22Rv1 (cell line): ENCODE results near the gene VASN.

Source experiments
- H3K27ac ChIP-seq: fragments of 450-650 bp; 2 replicates; pipeline ENCODE4 v1.5.1; 2017
- CTCF ChIP-seq: fragments of 450-650 bp; IDR thresholded peaks from 2 replicates; pipeline ENCODE4 v1.5.1; 2017; ENCODE audit warnings: mild to moderate bottlenecking
- ZFX ChIP-seq: fragments of 450-650 bp; IDR thresholded peaks from 2 replicates; pipeline ENCODE4 v1.6.1; 2017; ENCODE audit warnings: antibody characterized with exemption, borderline replicate concordance

Gene VASN

DNA sequence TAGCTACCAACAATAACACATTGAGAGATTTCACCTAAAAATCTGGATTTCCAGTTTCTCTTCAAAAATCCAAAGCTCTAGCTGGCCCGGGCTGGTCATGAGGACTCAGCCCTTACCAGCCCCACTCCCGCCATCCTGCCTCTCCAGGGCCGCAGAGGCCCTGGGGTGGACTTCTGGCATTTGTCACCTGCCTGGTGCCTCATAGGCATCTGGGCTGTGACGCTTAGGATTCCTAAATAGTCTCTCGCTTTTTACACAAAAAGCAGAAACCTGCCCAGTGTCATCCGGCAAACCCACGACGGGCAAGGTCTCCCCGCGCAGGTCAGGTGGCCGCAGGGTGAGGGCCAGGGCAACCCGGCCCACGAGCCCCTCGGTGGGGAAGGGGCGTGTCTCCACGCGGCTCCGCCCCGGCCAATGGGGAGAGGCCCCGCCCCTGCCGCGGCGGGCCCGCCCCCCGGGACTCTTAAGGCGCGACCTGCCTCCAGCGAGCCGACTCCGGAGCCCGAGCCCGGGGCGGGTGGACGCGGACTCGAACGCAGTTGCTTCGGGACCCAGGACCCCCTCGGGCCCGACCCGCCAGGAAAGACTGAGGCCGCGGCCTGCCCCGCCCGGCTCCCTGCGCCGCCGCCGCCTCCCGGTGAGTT lies at the start of gene VASN:
VASN (plus strand) TSS at position 492 of the 644 bp plus-strand sequence. CDS start 9,030 bp downstream, outside the sequence.
- peak within 1 kb of the TSS; percentile 29; the same call in 1 of the 2 replicates for H3K27ac ChIP-seq

GRCh38 chr16:4322121-4323052 lies 49.3 kb upstream of the VASN start:
- H3K27ac ChIP-seq: no peak overlapping the region
- TF ChIP-seq CTCF (no peak), ZFX (no peak)

More for the DNA sequence above, at the start of gene VASN:
- TF ChIP-seq ZFX: no peak
- TF ChIP-seq CTCF: no peak

GRCh38 chr16:4323071-4323844 lies 48.4 kb upstream of the VASN start:
- TF ChIP-seq CTCF: no peak
- no peak for TF ChIP-seq ZFX
- H3K27ac ChIP-seq: no peak overlapping the region

GRCh38 chr16:4323845-4324488 lies 47.7 kb upstream of the VASN start:
- no peak overlapping the region for H3K27ac ChIP-seq
- no peak for TF ChIP-seq CTCF
- no peak for TF ChIP-seq ZFX

DNA sequence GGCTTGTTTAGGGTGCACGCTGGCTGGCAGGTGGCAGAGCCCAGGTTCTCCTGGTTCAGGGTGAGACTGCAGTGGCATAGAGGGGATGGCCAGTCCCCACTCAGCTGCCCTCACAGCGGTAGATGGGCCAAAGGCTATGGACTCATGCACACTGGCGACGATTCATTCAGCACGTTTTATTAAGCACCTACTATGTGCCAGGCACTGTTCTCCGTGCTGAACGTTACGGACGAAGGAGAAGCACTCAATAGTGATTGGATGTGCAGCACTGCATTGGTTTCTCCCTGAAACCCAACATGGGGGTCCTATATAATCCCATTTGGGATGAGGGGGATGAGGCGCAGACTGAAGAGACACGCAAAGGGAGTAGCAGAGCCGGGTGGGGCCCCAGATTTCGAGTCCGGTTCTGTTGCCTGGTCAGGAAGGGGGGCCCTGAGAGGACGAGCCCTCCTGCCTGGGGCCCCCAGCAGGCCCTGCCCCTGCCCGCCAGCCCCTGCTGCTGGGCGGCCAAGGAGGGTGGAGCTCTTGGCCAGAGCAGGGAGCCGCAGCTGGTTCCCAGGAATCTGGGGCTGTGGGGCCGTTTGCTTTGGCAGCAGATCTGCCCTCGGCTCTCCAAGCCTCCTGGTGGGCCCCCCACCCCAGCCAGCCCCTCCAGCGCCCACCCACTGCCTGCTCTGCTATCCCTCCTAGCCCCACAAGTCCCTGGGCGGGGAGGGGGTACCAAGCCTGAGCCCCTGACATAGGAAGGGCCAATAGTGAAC lies 47.0 kb upstream of the VASN start:
- H3K27ac ChIP-seq: no peak overlapping the region
- TF ChIP-seq ZFX (no peak), CTCF (no peak)

- H3K27ac ChIP-seq: no peak overlapping the region
- TF ChIP-seq CTCF: no peak
- TF ChIP-seq ZFX: no peak
Measured at GRCh38 chr16:4325253-4325758, 46.3 kb upstream of the VASN start.
